K562 (cell line): ENCODE data around the gene TRAF3IP3. TPM values are rescaled to one million over a fixed set of nuclear protein-coding genes. Genes with fewer than 3 reads are reported as not detected.

Source experiments
- ATAC-seq: fragments of 200-7000 bp; cut with Tn5 transposase; 3 replicates; pipeline ENCODE4 v1.9.1; 2020; ENCODE audit warnings: moderate library complexity
- BruUV-seq: library from RNA; stranded (reverse); fragments of 400-500 nt; replicated peaks from 2 replicates; lab custom pipeline; 2021; lab: Mats Ljungman, UMichigan
- CTCF ChIA-PET: fragments of 300-600 bp; formaldehyde crosslinking; extraction: SDS; loops from one replicate; lab custom pipeline; 2021; ENCODE audit warnings: low intra/inter-chr PET ratio; lab: Yijun Ruan, JAX
- POLR2A ChIA-PET: fragments of 300-600, 350-650 bp; sonication (Branson Sonifier 250); formaldehyde crosslinking; extraction: SDS; loops from one replicate; lab custom pipeline; 2021; ENCODE audit warnings: antibody characterized with exemption, inconsistent platforms; lab: Yijun Ruan, JAX
- DNase-seq, 4 experiments: peaks; one replicate each; pipeline versions ENCODE4 v3.0.0 to v3.0.0-alpha.2; 2011 to 2018; ENCODE audit warnings: low spot score in 3 of 4, mixed read lengths in 3 of 4; ENCODE audit errors: extremely low read depth in 1 of 4
- FAIRE-seq: peaks from 2 replicates; lab custom pipeline; 2011; peaks lifted over from hg19 to GRCh38; lab: Jason Lieb, UNC
- H2AFZ ChIP-seq: 2 replicates; pipeline ENCODE4 v1.6.0; 2011; ENCODE audit warnings: low read depth, low read length, control low read depth, inconsistent platforms
- H3K27ac ChIP-seq: fragments of 200-600 bp; 3 replicates; pipeline ENCODE4 v1.8.0; 2011; ENCODE audit warnings: low read depth, mild to moderate bottlenecking, control low read depth, inconsistent platforms, low read length, moderate library complexity, mixed read lengths; ENCODE audit errors: extremely low read depth
- H3K27me3 ChIP-seq, 2 experiments: fragments of 300-600 bp in 1 of 2; 2 replicates in 1 of 2; 3 replicates in 1 of 2; pipeline versions ENCODE4 v1.6.0 to v1.8.0; 2011; ENCODE audit warnings: inconsistent platforms in 2 of 2, low read length in 2 of 2, mild to moderate bottlenecking in 1 of 2, mixed read lengths in 1 of 2, moderate library complexity in 1 of 2; ENCODE audit not compliant: control insufficient read depth in 2 of 2, insufficient read depth in 2 of 2
- H3K36me3 ChIP-seq: fragments of 300-600 bp; 3 replicates; pipeline ENCODE4 v1.8.0; 2011; ENCODE audit warnings: mild to moderate bottlenecking, low read length, inconsistent platforms; ENCODE audit not compliant: control insufficient read depth, insufficient read depth
- H3K4me1 ChIP-seq, 2 experiments: fragments of 200-600 bp in 1 of 2; replicated peaks in 1 of 2; 2 replicates in 1 of 2; 3 replicates in 1 of 2; pipeline versions ENCODE4 v1.5.1 to v1.8.0; 2011; ENCODE audit warnings: inconsistent platforms in 2 of 2, low read length in 2 of 2, mild to moderate bottlenecking in 1 of 2, mixed read lengths in 1 of 2, moderate library complexity in 1 of 2; ENCODE audit not compliant: control insufficient read depth in 2 of 2, insufficient read depth in 2 of 2
- H3K4me2 ChIP-seq: 2 replicates; pipeline ENCODE4 v1.6.1; 2011; ENCODE audit warnings: low read length, control low read depth, inconsistent platforms, mixed read lengths; ENCODE audit not compliant: insufficient read depth
- H3K4me3 ChIP-seq: fragments of 200-600 bp; sonication (generic), shearing (Covaris generic); 2 replicates; pipeline ENCODE4 v1.5.1; 2016; ENCODE audit warnings: control low read depth, inconsistent platforms
- H3K79me2 ChIP-seq: fragments of 200-600 bp; 3 replicates; pipeline ENCODE4 v1.8.0; 2011; ENCODE audit warnings: low read length, inconsistent platforms; ENCODE audit not compliant: control insufficient read depth, insufficient read depth
- H3K9ac ChIP-seq, 2 experiments: 2 replicates each; pipeline versions ENCODE4 v1.6.0 to v1.6.1; 2011; ENCODE audit warnings: low read depth in 2 of 2, low read length in 2 of 2, control low read depth in 1 of 2, inconsistent platforms in 1 of 2, mild to moderate bottlenecking in 1 of 2, mixed read lengths in 1 of 2; ENCODE audit not compliant: insufficient read depth in 1 of 2
- H3K9me1 ChIP-seq: one replicate; pipeline ENCODE4 v1.6.0; 2011; ENCODE audit warnings: inconsistent platforms, mild to moderate bottlenecking, low read length, moderate library complexity; ENCODE audit not compliant: control insufficient read depth, insufficient read depth
- H3K9me3 ChIP-seq: replicated peaks from 2 replicates; pipeline ENCODE4 v1.5.1; 2011; ENCODE audit warnings: low read depth, low read length, inconsistent platforms; ENCODE audit not compliant: control insufficient read depth, insufficient read depth
- H4K20me1 ChIP-seq: replicated peaks from 2 replicates; pipeline ENCODE4 v1.6.1; 2011; ENCODE audit warnings: low read length, inconsistent platforms, mixed read lengths; ENCODE audit not compliant: control insufficient read depth, insufficient read depth
- BRCA1 ChIP-seq, 2 experiments: fragments of 450-650 bp in 1 of 2; sonication (generic) in 1 of 2; formaldehyde crosslinking in 1 of 2; IDR thresholded peaks; 2 replicates each; pipeline versions ENCODE4 v1.5.0 to v1.6.1; 2017 to 2020; ENCODE audit warnings: mild to moderate bottlenecking in 1 of 2, missing genetic modification reagents in 1 of 2
- ELK1 ChIP-seq: sonication (generic); formaldehyde crosslinking; IDR thresholded peaks from 2 replicates; pipeline ENCODE4 v1.8.1; 2022; ENCODE audit warnings: missing genetic modification reagents
- MEF2D ChIP-seq: conservative IDR thresholded peaks from 2 replicates; pipeline ENCODE4 v1.6.1; 2016; ENCODE audit warnings: low read depth, missing genetic modification characterization, missing compliant biosample characterization
- SMARCE1 ChIP-seq: fragments of 450-650 bp; IDR thresholded peaks from 2 replicates; pipeline ENCODE4 v1.7.1; 2016; ENCODE audit warnings: mild to moderate bottlenecking
- YBX1 ChIP-seq: fragments of 450-650 bp; IDR thresholded peaks from 2 replicates; pipeline ENCODE4 v1.7.1; 2016; ENCODE audit warnings: mild to moderate bottlenecking
- ZNF239 ChIP-seq: fragments of 250-450 bp; sonication (Bioruptor Pico); IDR thresholded peaks from 2 replicates; pipeline ENCODE4 v1.4.0; 2020; ENCODE audit warnings: mild to moderate bottlenecking
- ZNF436 ChIP-seq: fragments of 250-450, 450-650 bp; sonication (Bioruptor Pico); formaldehyde crosslinking; IDR thresholded peaks from 2 replicates; pipeline ENCODE4 v1.7.0; 2020; ENCODE audit warnings: mild to moderate bottlenecking
- ZNF830 ChIP-seq: fragments of 250-450 bp; sonication (Bioruptor Pico); IDR thresholded peaks from 2 replicates; pipeline ENCODE4 v1.5.0; 2021; ENCODE audit warnings: mild to moderate bottlenecking
- in situ Hi-C: fragments of 300-500 bp; cut with MboI; formaldehyde crosslinking; loops from 4 replicates; pipeline ENCODE4 v1.15.0; 2018; ENCODE audit warnings: inconsistent platforms, mixed read lengths
- intact Hi-C: fragments of 100-400 bp; cut with micrococcal nuclease; formaldehyde crosslinking; loops from 2 replicates; pipeline ENCODE4 v1.14.2; 2022
- polyA plus RNA-seq, 8 experiments: library from polyadenylated mRNA; depleted of rRNA in 4 of 8; stranded (reverse) in 5 of 8; unstranded in 3 of 8; fragments of >200 nt; fragmentation: Nextera tagmentation in 2 of 8; fragmentation: Illumina TruSeq in 1 of 8; extraction: Ambion mirVana in 2 of 8; extraction: Trizol in 1 of 8; gene quantifications; 2 replicates each; pipeline versions ENCODE4 v1.2.1 to v1.2.3, GENCODE V29; 2011 to 2014; ENCODE audit warnings: inconsistent platforms in 1 of 8, missing spikeins in 1 of 8
- total RNA-seq, 7 experiments: library from RNA; depleted of rRNA in 6 of 7; stranded (reverse); fragments of >200 nt in 6 of 7; fragmentation: Illumina TruSeq in 2 of 7; extraction: Trizol in 2 of 7; gene quantifications; 2 replicates each; pipeline versions ENCODE4 v1.2.1 to v1.2.3, GENCODE V29; 2011 to 2021; ENCODE audit warnings: low replicate concordance in 1 of 7
- TF ChIP-seq, protein P1 (sequence below), 2 experiments: IDR thresholded peaks; 2 replicates each; pipeline ENCODE4 v1.6.1; 2012; ENCODE audit warnings: improper control_type of control experiment in 2 of 2, low read depth in 2 of 2, low read length in 2 of 2, borderline replicate concordance in 1 of 2
- TF ChIP-seq, protein P2 (sequence below): fragments of 250-450 bp; sonication (Bioruptor Pico); IDR thresholded peaks from 2 replicates; pipeline ENCODE4 v1.4.0; 2020
- TF ChIP-seq, protein P3 (sequence below): fragments of 450-650 bp; formaldehyde crosslinking; IDR thresholded peaks from 2 replicates; pipeline ENCODE4 v1.4.0; 2020; ENCODE audit warnings: mild to moderate bottlenecking, mixed read lengths

Gene TRAF3IP3
- total and polyA plus RNA-seq, 9 of the 15 experiments (the other 6 are each of a cell fraction or from before 2014, with no cell fraction given), result 0.06 to 1.1 (median 0.31) TPM

DNA sequence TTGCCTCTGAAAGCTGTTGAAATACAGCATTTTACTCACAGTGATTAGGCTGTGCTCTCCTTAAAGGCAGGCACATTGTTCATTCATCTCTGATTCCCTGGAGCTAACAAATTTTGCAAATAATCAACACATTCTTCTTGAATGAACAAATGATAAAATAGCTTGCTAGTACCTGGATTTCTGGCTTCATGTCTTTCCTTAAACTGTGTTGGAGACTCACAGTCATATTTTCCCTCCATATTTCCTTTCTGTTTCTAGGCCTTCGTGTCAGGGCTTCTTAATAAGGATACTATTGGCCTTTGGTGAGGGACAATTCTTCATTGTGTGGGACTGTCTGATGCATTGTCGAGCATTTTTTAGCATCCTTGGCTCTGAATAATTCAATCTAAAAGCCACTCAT, 41.5 kb upstream of the TRAF3IP3 start (continued):
- TF ChIP-seq, protein P1, sequence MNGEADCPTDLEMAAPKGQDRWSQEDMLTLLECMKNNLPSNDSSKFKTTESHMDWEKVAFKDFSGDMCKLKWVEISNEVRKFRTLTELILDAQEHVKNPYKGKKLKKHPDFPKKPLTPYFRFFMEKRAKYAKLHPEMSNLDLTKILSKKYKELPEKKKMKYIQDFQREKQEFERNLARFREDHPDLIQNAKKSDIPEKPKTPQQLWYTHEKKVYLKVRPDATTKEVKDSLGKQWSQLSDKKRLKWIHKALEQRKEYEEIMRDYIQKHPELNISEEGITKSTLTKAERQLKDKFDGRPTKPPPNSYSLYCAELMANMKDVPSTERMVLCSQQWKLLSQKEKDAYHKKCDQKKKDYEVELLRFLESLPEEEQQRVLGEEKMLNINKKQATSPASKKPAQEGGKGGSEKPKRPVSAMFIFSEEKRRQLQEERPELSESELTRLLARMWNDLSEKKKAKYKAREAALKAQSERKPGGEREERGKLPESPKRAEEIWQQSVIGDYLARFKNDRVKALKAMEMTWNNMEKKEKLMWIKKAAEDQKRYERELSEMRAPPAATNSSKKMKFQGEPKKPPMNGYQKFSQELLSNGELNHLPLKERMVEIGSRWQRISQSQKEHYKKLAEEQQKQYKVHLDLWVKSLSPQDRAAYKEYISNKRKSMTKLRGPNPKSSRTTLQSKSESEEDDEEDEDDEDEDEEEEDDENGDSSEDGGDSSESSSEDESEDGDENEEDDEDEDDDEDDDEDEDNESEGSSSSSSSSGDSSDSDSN (IDR thresholded peaks at IDR 0.05; ENCODE audit: borderline replicate concordance in 1 of 2, low read depth in 2 of 2, low read length in 2 of 2), result no peak
- TF ChIP-seq SMARCE1, result no peak
- TF ChIP-seq, protein P2, sequence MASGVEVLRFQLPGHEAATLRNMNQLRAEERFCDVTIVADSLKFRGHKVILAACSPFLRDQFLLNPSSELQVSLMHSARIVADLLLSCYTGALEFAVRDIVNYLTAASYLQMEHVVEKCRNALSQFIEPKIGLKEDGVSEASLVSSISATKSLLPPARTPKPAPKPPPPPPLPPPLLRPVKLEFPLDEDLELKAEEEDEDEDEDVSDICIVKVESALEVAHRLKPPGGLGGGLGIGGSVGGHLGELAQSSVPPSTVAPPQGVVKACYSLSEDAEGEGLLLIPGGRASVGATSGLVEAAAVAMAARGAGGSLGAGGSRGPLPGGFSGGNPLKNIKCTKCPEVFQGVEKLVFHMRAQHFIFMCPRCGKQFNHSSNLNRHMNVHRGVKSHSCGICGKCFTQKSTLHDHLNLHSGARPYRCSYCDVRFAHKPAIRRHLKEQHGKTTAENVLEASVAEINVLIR (CRISPR knock-in tag), result no peak
- no peak for TF ChIP-seq YBX1
- TF ChIP-seq MEF2D, result no peak
- no peak for TF ChIP-seq ZNF436 (CRISPR knock-in tag)
- TF ChIP-seq BRCA1 (IDR thresholded peaks at IDR 0.05), result no peak
- TF ChIP-seq BRCA1 (CRISPR knock-in tag; IDR thresholded peaks at IDR 0.05), result no peak
- TF ChIP-seq, all 486 proteins: peak for 0

- in situ Hi-C loops, result no loop called here
- Histone ChIP-seq H2AFZ (no peak overlapping the region), H3K4me1 (no peaks in the 10 kb centered on the region), H3K9me1 (no peaks in the 10 kb centered on the region), H3K4me2 (no peak overlapping the region), H3K27ac (no peak overlapping the region), H3K79me2 (no peaks in the 10 kb centered on the region), H3K9me3 (no peaks in the 10 kb centered on the region), H4K20me1 (no peaks in the 10 kb centered on the region), H3K27me3 (peaks cover 7 to 10% of the 10 kb centered on the region in 2 experiments; a peak in 4 of 5 replicates), H3K36me3 (no peaks in the 10 kb centered on the region), H3K4me3 (no peak overlapping the region), H3K9ac (no peak overlapping the region)
- DNase-seq, result no peak
- intact Hi-C loops, result no loop called here
- CTCF ChIA-PET, result interaction anchor here (0.7 kb wide), 1 partner anchor 1479 kb away, joined by 3 read pairs; no protein-coding TSS in a partner anchor
- FAIRE-seq, result no peak
- BruUV-seq, result no TSS peak
- POLR2A ChIA-PET, result no interaction called here
- no peak for ATAC-seq
- TF ChIP-seq ZNF830 (CRISPR knock-in tag), result no peak
- no peak for TF ChIP-seq ZNF239 (CRISPR knock-in tag)
- no peak for TF ChIP-seq ELK1 (CRISPR knock-in tag)
- TF ChIP-seq, protein P3, sequence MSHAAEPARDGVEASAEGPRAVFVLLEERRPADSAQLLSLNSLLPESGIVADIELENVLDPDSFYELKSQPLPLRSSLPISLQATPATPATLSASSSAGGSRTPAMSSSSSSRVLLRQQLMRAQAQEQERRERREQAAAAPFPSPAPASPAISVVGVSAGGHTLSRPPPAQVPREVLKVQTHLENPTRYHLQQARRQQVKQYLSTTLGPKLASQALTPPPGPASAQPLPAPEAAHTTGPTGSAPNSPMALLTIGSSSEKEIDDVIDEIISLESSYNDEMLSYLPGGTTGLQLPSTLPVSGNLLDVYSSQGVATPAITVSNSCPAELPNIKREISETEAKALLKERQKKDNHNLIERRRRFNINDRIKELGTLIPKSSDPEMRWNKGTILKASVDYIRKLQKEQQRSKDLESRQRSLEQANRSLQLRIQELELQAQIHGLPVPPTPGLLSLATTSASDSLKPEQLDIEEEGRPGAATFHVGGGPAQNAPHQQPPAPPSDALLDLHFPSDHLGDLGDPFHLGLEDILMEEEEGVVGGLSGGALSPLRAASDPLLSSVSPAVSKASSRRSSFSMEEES (CRISPR knock-in tag), result no peak
Measured at GRCh38 chr1:209715314-209715713, 40.5 kb upstream of the TRAF3IP3 start.
